Hepatocyte (in vitro differentiated cells): ENCODE results near the gene CHST11. TPM values are rescaled to one million over a fixed set of nuclear protein-coding genes. Genes with fewer than 3 reads are reported as not detected.

Source experiments
- DNase-seq: peaks from one replicate; pipeline ENCODE4 v3.0.0-alpha.2; 2016; ENCODE audit warnings: low spot score
- H2AFZ ChIP-seq: fragments of 200-600 bp; sonication (generic); 2 replicates; pipeline ENCODE4 v1.6.0; 2016; ENCODE audit warnings: antibody characterized with exemption, mild to moderate bottlenecking
- H3K27ac ChIP-seq: fragments of 200-600 bp; sonication (generic); 2 replicates; pipeline ENCODE4 v1.5.1; 2016; ENCODE audit warnings: mild to moderate bottlenecking
- H3K27me3 ChIP-seq: fragments of 200-600 bp; sonication (generic); 2 replicates; pipeline ENCODE4 v1.6.1; 2016
- H3K36me3 ChIP-seq: fragments of 200-600 bp; sonication (generic); replicated peaks from 2 replicates; pipeline ENCODE4 v1.5.1; 2016; ENCODE audit warnings: low read depth; ENCODE audit not compliant: insufficient read depth
- H3K4me1 ChIP-seq: fragments of 200-600 bp; sonication (generic); 2 replicates; pipeline ENCODE4 v1.5.1; 2016; ENCODE audit warnings: mild to moderate bottlenecking, moderate library complexity; ENCODE audit not compliant: insufficient read depth
- H3K4me2 ChIP-seq: fragments of 200-600 bp; sonication (generic); 2 replicates; pipeline ENCODE4 v1.6.0; 2016
- H3K4me3 ChIP-seq: fragments of 200-600 bp; sonication (generic); 2 replicates; pipeline ENCODE4 v1.5.1; 2016; ENCODE audit warnings: mild to moderate bottlenecking
- H3K79me2 ChIP-seq: fragments of 200-600 bp; sonication (generic); 2 replicates; pipeline ENCODE4 v1.6.0; 2017; ENCODE audit warnings: mild to moderate bottlenecking
- H3K9me2 ChIP-seq: fragments of 200-600 bp; sonication (generic); replicated peaks from 2 replicates; pipeline ENCODE4 v1.6.0; 2017; ENCODE audit warnings: mild to moderate bottlenecking; ENCODE audit not compliant: insufficient read depth
- H3K9me3 ChIP-seq: fragments of 200-600 bp; sonication (generic); 2 replicates; pipeline ENCODE4 v1.5.1; 2016; ENCODE audit warnings: low read depth, mild to moderate bottlenecking
- H4K20me1 ChIP-seq: fragments of 200-600 bp; sonication (generic); 2 replicates; pipeline ENCODE4 v1.6.0; 2016; ENCODE audit warnings: mild to moderate bottlenecking; ENCODE audit not compliant: insufficient read depth, poor library complexity, severe bottlenecking
- EZH2 ChIP-seq: fragments of 200-600 bp; sonication (generic); IDR thresholded peaks from 2 replicates; pipeline ENCODE4 v1.6.1; 2016; ENCODE audit warnings: antibody characterized with exemption, mild to moderate bottlenecking, borderline replicate concordance
- EZH2phosphoT487 ChIP-seq: fragments of 200-600 bp; sonication (generic); IDR thresholded peaks from one replicate; pipeline ENCODE4 v1.6.1; 2018; ENCODE audit warnings: antibody characterized with exemption, mild to moderate bottlenecking, low read depth, moderate library complexity; ENCODE audit not compliant: unreplicated experiment, severe bottlenecking
- WGBS: methylation state at CpG from one replicate; pipeline ENCODE4 v1.1.6; 2016; ENCODE audit warnings: low lambda C conversion rate; ENCODE audit errors: missing lambda C conversion rate; 5-methylcytosine and 5-hydroxymethylcytosine counted together
- polyA plus RNA-seq: library from polyadenylated mRNA; unstranded; fragments of >200 nt; fragmentation: Nextera tagmentation; extraction: Ambion mirVana; gene quantifications from 2 replicates; pipeline ENCODE4 v1.2.1, GENCODE V29; 2016
- total RNA-seq: library from RNA; depleted of rRNA; stranded (reverse); fragments of >200 nt; gene quantifications from 2 replicates; pipeline ENCODE4 v1.2.3, GENCODE V29; 2014
- TF ChIP-seq, protein P1 (sequence below): fragments of 200-600 bp; sonication (generic); IDR thresholded peaks from 2 replicates; pipeline ENCODE4 v1.5.1; 2016; ENCODE audit warnings: antibody characterized with exemption, mild to moderate bottlenecking; ENCODE audit not compliant: poor library complexity

CHST11 gene
- total and polyA plus RNA-seq, 2 experiments from 2014 or later: 5.2 to 8.9 TPM

DNA sequence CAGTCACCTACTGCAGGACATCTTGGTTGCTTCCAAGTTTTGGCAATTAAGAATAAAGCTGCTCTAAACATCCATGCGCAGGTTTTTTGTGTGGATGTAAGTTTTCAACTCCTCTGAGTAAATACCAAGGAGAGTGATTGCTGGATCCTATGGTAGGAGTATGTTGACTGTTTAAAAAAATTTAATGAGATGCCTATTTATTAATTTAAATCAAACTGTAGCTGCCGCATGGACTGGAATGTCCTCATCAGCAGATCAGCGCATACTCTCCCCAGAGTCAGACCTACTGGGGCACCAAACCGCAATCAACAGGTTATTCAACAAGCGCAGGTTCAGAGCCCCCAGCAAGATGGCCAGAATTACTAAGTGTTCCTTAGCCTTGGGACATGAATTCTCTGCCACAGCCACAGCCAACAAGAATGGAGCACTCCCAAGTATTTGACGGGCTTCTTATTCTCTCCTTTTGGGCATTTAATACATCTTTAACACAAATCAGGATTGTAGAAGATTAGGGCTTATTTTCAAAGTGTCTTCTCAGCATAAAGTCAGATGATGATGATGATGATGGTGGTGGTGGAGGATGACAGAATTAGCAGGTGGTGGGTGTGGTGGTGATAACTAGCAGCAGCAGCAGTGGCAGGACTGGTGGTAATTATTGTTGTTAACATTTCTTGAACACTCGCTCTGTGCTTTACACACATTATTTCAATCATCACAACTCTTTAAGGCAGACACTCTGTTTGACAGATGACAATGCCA lies 170.7 kb downstream of the CHST11 start:
- WGBS: 77% methylated on average over 7 of the region's 7 CpGs
- H4K20me1 ChIP-seq: no peaks in the 10 kb centered on the region
- H3K27me3 ChIP-seq: no peaks in the 10 kb centered on the region
- no peak overlapping the region for H2AFZ ChIP-seq
- no peak overlapping the region for H3K27ac ChIP-seq
- no peaks in the 10 kb centered on the region for H3K9me2 ChIP-seq
- H3K36me3 ChIP-seq: no peaks in the 10 kb centered on the region
- TF ChIP-seq EZH2phosphoT487 (no peak), EZH2 (no peak)
- TF ChIP-seq, protein P1, sequence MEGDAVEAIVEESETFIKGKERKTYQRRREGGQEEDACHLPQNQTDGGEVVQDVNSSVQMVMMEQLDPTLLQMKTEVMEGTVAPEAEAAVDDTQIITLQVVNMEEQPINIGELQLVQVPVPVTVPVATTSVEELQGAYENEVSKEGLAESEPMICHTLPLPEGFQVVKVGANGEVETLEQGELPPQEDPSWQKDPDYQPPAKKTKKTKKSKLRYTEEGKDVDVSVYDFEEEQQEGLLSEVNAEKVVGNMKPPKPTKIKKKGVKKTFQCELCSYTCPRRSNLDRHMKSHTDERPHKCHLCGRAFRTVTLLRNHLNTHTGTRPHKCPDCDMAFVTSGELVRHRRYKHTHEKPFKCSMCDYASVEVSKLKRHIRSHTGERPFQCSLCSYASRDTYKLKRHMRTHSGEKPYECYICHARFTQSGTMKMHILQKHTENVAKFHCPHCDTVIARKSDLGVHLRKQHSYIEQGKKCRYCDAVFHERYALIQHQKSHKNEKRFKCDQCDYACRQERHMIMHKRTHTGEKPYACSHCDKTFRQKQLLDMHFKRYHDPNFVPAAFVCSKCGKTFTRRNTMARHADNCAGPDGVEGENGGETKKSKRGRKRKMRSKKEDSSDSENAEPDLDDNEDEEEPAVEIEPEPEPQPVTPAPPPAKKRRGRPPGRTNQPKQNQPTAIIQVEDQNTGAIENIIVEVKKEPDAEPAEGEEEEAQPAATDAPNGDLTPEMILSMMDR: no peak
- H3K79me2 ChIP-seq: no peaks in the 10 kb centered on the region
- no peaks in the 10 kb centered on the region for H3K4me1 ChIP-seq
- H3K4me2 ChIP-seq: no peak overlapping the region
- no peaks in the 10 kb centered on the region for H3K9me3 ChIP-seq
- no peak for DNase-seq
- H3K4me3 ChIP-seq: no peak overlapping the region

DNA sequence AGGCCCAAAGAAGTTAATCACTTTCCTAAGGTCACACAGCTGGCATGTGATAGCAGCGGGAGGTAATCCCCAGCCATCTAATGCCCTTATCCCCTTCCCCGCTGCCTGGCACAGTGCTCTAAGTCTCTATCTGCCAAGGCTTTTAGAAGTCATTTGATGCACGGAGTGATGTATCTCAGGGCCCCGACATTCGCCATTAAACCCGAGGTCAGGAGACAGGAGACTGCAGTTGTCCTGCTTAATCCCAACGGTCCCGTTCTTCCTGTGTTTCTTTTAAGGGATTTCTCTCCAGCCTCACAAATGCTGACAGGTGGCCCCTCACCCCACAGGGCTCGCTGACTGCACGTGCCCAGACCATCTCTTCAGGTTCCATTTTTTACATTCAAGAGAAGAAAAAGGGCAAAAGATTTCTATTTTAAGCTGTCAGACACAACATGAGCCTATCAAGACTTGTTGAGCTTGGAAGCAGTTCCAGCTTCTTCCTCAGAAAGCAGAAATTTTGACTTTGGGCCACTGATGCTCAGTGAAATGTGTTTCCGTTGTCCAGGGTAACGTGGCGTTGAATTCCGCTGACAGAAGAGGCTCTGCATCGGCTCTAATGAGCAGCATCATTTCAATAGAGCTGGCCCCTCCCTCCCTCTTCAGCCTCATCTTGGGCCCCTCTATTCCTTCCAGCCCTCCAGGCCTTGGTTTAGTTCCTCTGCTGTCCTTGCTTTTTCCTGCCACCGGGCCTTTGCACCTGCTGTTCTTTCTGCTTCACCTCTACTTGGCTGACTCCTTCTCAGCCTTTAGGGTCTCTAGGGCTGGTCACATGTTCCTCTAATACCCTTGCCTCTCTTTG lies 171.5 kb downstream of the CHST11 start:
- Histone ChIP-seq H3K79me2 (no peaks in the 10 kb centered on the region), H4K20me1 (no peaks in the 10 kb centered on the region), H3K9me2 (no peaks in the 10 kb centered on the region), H3K4me3 (no peak overlapping the region), H2AFZ (no peak overlapping the region), H3K27ac (no peak overlapping the region), H3K4me2 (no peak overlapping the region), H3K27me3 (no peaks in the 10 kb centered on the region), H3K9me3 (no peaks in the 10 kb centered on the region), H3K4me1 (no peaks in the 10 kb centered on the region), H3K36me3 (no peaks in the 10 kb centered on the region)
- TF ChIP-seq EZH2 (no peak), EZH2phosphoT487 (no peak)
- TF ChIP-seq, protein P1: no peak
- no peak for DNase-seq
- 83% methylated on average over 16 of the region's 16 CpGs for WGBS

DNA sequence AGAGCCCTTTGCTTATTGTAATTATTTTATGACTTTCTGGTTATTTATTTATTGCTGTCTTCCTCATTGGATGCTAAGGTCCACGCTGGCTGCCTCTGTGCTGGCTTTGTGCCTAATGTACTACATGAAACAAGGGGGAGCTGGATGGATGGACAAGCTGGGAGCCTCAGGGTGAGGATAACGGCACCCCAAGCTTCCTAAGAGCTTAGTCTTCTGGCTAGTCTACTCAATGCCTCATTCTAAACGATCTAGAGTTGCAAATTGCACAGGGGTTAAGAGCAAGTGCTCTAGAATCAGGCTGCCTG lies 172.0 kb downstream of the CHST11 start:
- no peak overlapping the region for H3K4me3 ChIP-seq
- TF ChIP-seq EZH2 (no peak), EZH2phosphoT487 (no peak)
- TF ChIP-seq, protein P1: no peak
- no peaks in the 10 kb centered on the region for H3K27me3 ChIP-seq
- H3K4me1 ChIP-seq: no peaks in the 10 kb centered on the region
- H3K36me3 ChIP-seq: no peaks in the 10 kb centered on the region
- H2AFZ ChIP-seq: no peak overlapping the region
- H3K79me2 ChIP-seq: no peaks in the 10 kb centered on the region
- no peaks in the 10 kb centered on the region for H4K20me1 ChIP-seq
- H3K9me2 ChIP-seq: no peaks in the 10 kb centered on the region
- no peak overlapping the region for H3K27ac ChIP-seq
- no peaks in the 10 kb centered on the region for H3K9me3 ChIP-seq
- H3K4me2 ChIP-seq: no peak overlapping the region
- 85% methylated on average over 3 of the region's 3 CpGs for WGBS
- no peak for DNase-seq
